ENCODE measurements around the gene KRT1.
"Not testable (repeated sequence)": the region's sequence is repeated elsewhere in the genome, so short reads cannot be mapped to it uniquely, and the experiment has no call there.

The KRT1 gene

GRCh38 chr12:52680363-52680762 lies at the start of gene KRT1:
KRT1 (minus strand) TSS chr12:52680407; CDS start chr12:52680348, 59 bp downstream.
- no peak for DNase-seq (ENCODE audit: low read depth in 2 of 3, low spot score in 2 of 3)

GRCh38 chr12:52729147-52729546 lies 48.9 kb upstream of the KRT1 start:
- DNase-seq (ENCODE audit: low read depth in 2 of 3, low spot score in 2 of 3): no peak

- DNase-seq (ENCODE audit: low read depth in 2 of 3, low spot score in 2 of 3): no peak
These were observed 48.2 kb upstream of the KRT1 start for GRCh38 chr12:52728374-52728773.

- no peak for DNase-seq (ENCODE audit: low read depth in 2 of 3, low spot score in 2 of 3)
These were observed 46.8 kb upstream of the KRT1 start for GRCh38 chr12:52727037-52727436.

- DNase-seq (ENCODE audit: low read depth in 2 of 3, low spot score in 2 of 3): no peak
These were observed 46.2 kb upstream of the KRT1 start for GRCh38 chr12:52726451-52726850.

GRCh38 chr12:52724384-52724783 lies 44.2 kb upstream of the KRT1 start:
- DNase-seq (ENCODE audit: low read depth in 2 of 3, low spot score in 2 of 3): no peak

- no peak for DNase-seq (ENCODE audit: low read depth in 2 of 3, low spot score in 2 of 3)
These were observed 42.5 kb upstream of the KRT1 start for GRCh38 chr12:52722680-52723079.

GRCh38 chr12:52721838-52722470 lies 41.7 kb upstream of the KRT1 start:
- DNase-seq (ENCODE audit: low read depth in 2 of 3, low spot score in 2 of 3): no peak

GRCh38 chr12:52720365-52720886 lies 40.2 kb upstream of the KRT1 start:
- no peak for DNase-seq (ENCODE audit: low read depth in 2 of 3, low spot score in 2 of 3)

- DNase-seq (ENCODE audit: low read depth in 2 of 3, low spot score in 2 of 3): no peak
These were observed 35.9 kb upstream of the KRT1 start for GRCh38 chr12:52716061-52716460.

- no peak for DNase-seq (ENCODE audit: low read depth in 2 of 3, low spot score in 2 of 3)
These were observed 35.2 kb upstream of the KRT1 start for GRCh38 chr12:52715416-52715815.

- no peak for DNase-seq (ENCODE audit: low read depth in 2 of 3, low spot score in 2 of 3)
These were observed 34.7 kb upstream of the KRT1 start for GRCh38 chr12:52714887-52715281.

GRCh38 chr12:52713960-52714886 lies 34.0 kb upstream of the KRT1 start:
- DNase-seq (ENCODE audit: low read depth in 2 of 3, low spot score in 2 of 3): peak in 1 of 3 experiments; percentile 3

GRCh38 chr12:52712122-52712521 lies 31.9 kb upstream of the KRT1 start:
- DNase-seq (ENCODE audit: low read depth in 2 of 3, low spot score in 2 of 3): not testable (repeated sequence)

GRCh38 chr12:52710730-52711129 lies 30.5 kb upstream of the KRT1 start:
- DNase-seq (ENCODE audit: low read depth in 2 of 3, low spot score in 2 of 3): no peak

- DNase-seq (ENCODE audit: low read depth in 2 of 3, low spot score in 2 of 3): no peak
These were observed 27.8 kb upstream of the KRT1 start for GRCh38 chr12:52708010-52708409.

GRCh38 chr12:52704464-52704863 lies 24.3 kb upstream of the KRT1 start:
- no peak for DNase-seq (ENCODE audit: low read depth in 2 of 3, low spot score in 2 of 3)

GRCh38 chr12:52703878-52704277 lies 23.7 kb upstream of the KRT1 start:
- no peak for DNase-seq (ENCODE audit: low read depth in 2 of 3, low spot score in 2 of 3)

GRCh38 chr12:52703424-52703823 lies 23.2 kb upstream of the KRT1 start, which contains the start of gene KRT77:
KRT77 (minus strand) TSS chr12:52703524; CDS start chr12:52703434, 90 bp downstream.
- no peak for DNase-seq (ENCODE audit: low read depth in 2 of 3, low spot score in 2 of 3)

- DNase-seq (ENCODE audit: low read depth in 2 of 3, low spot score in 2 of 3): no peak
These were observed 22.1 kb upstream of the KRT1 start for GRCh38 chr12:52702338-52702737.

- no peak for DNase-seq (ENCODE audit: low read depth in 2 of 3, low spot score in 2 of 3)
These were observed 21.1 kb upstream of the KRT1 start for GRCh38 chr12:52701281-52701680.

GRCh38 chr12:52699960-52700359 lies 19.8 kb upstream of the KRT1 start:
- no peak for DNase-seq (ENCODE audit: low read depth in 2 of 3, low spot score in 2 of 3)

Measured in activated CD8-positive, alpha-beta memory T cell treated with anti-CD3 and anti-CD28 coated beads for 48 hours (primary cell).